Stimulated activated CD4-positive, alpha-beta T cell treated with anti-CD3 and anti-CD28 coated beads, Interleukin-4, amount 100 ng/mL, for 4 hours (primary cell): ENCODE measurements around the gene UBLCP1.

Experiments used
- DNase-seq, 2 experiments: peaks; one replicate each; pipeline ENCODE4 v3.0.0-alpha.2; 2020

Gene UBLCP1

GRCh38 chr5:159316519-159317383 lies 53.7 kb downstream of the UBLCP1 start:
- peak; percentile 23 to 42 for DNase-seq

GRCh38 chr5:159317849-159318248 lies 54.8 kb downstream of the UBLCP1 start:
- no peak for DNase-seq

DNA sequence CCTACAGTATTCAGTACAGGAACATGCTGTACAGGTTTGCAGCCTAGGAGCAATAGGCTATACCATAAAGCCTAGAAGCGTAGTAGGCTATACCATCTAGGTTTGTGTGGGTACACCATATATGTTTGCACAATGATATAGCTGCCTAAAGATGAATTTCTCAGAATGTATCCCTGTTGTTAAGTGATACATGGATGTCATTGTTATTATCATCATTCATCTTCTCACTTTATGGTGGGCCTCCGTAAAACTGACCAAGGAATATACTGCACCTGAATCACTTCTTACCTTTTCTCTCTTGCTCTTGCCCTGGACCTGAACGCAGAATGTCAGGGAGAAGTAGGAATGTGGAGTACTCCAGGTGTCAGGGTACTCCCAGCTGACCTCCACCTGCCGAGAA lies 55.4 kb downstream of the UBLCP1 start:
- DNase-seq = no peak

- DNase-seq = no peak
Measured at GRCh38 chr5:159319363-159319762, 56.3 kb downstream of the UBLCP1 start.

DNA sequence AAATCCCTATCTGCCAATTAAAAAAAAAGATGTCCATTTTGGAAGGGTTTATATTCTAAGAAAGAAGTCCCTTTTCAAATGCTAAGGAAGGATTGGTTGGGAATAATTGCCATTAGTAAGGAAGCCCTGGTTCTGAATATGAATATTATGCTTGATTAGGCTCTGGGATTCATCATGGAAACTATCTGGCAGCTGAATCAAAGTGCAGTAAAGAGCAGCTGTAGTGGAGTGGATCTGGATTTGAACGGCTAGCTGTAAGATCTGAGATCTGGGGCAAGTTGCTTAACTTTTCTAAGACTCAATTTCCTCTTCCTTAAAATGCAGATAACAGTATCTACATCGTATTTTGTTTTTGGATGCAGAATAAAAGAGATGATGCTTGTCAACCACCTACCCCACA lies 56.7 kb downstream of the UBLCP1 start:
- DNase-seq = no peak

DNA sequence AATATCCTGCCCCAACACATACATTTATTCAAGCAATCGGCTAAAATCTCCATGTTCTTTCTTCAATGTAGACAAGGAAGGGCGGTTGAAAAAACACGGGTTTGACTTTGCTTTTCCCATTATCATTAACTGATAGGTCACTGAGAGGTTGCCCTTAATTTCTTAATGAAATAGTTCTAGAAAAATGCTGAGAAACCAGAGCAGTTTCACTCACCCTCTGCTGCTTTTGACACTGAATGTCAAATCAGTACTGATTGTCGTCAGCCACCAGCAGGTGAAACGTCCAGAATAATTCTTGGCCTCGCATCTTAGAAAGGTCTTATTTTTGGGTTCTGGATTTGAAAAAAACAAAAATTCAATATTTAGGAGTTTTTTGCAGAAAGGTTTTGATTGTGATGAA lies 59.1 kb downstream of the UBLCP1 start:
- DNase-seq = no peak

DNA sequence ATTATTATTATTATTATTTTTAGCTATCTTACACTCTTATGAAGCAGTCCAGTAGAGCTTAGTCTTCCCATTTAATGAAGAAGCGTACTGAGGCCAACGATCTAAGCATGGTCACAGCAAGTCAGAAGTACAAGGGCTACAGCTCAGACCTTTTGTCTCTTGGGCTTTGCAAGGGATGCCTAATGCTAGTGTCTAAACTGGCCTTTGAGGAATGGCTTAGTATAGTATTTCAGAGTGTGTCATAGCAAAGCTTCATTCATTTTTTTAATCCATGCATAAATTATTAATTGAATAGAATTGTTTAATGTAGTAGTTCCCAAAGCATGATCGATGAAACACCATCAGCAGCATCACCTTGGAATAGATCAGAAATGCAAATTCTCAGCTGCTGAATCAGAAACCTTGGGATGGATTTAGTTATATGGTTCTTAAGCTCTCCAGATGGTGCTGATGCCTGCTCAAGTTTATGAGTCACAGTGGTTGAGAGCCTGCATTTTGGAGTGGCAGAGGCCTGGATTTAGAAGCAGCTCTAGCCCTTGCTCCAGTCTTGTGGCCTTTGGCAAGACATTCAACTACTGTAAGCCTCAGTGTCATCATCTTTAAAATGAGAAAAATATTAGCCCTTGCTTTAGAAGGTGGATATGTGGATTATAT lies 61.1 kb downstream of the UBLCP1 start:
- DNase-seq = no peak

DNA sequence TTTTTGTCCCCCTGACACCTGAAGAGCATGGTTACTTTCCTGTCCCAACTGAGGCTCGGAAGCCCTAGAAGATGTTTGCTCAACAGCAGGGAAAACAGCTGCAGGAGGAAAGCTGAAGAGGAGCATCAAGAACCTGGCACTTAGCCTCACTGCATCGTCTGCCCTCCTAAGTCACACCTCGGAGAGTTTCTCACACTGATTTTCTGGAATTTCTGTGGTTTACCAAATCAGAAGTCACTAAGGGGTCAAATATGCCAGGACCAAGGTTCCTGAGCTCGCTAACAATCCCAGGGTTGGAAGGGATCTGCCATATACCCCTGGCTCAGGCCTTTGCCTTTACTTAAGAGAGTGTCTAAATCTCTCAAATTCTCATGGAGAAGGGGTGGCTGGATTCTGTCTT lies 61.9 kb downstream of the UBLCP1 start:
- no peak for DNase-seq

GRCh38 chr5:159330131-159330800 lies 67.2 kb downstream of the UBLCP1 start, which contains the start of gene IL12B:
Gene IL12B (minus strand): TSS chr5:159330487. CDS start chr5:159326782, 3,705 bp downstream.
- no peak for DNase-seq

DNA sequence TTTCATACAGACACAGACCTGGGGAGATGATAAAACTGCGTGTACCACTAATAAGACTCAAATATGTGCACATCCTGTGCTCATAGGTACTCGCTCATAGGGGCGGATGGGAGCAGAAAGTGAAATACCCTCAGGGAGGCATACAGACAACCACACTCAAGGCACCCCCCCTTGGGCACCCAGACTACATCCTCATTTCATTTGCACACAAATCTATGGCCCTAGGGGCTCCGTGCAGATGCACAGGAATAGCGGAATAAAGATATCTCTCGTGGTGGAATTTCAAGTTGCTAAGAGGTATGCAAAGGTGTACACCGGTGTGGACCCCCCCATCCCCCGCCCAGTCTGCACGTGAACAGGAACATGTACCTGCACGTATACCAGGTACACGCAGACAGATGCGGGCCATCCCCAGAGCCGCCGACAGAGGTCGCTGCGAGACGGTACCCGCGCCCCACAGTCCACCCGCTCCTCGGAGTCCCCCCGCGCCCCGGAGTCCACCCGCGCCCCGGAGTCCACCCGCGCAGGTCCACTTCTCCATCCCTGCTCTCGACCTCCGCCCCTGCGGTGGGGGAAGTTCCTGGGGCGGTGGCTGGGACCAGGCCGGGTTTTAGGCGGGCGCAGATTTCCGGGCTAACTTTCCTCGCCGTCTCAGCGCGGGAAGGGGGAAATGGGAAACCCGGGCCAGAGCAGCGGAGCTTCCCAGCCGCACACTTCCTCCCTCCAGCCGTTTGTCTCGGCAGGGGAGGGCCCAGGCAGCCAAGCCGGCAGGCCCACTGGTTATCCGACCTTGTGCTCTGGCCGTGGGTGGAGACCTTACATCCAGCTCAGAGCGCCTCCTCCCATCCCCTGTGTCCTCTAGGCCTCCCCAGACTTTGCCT lies 68.2 kb downstream of the UBLCP1 start:
- DNase-seq = peak; percentile 66 to 75

GRCh38 chr5:159332800-159333544 lies 69.9 kb downstream of the UBLCP1 start:
- DNase-seq = no peak

- DNase-seq = no peak
Measured at GRCh38 chr5:159333545-159333925, 70.4 kb downstream of the UBLCP1 start.
